Measurements from ENCODE around the gene SLC12A6.

DNA sequence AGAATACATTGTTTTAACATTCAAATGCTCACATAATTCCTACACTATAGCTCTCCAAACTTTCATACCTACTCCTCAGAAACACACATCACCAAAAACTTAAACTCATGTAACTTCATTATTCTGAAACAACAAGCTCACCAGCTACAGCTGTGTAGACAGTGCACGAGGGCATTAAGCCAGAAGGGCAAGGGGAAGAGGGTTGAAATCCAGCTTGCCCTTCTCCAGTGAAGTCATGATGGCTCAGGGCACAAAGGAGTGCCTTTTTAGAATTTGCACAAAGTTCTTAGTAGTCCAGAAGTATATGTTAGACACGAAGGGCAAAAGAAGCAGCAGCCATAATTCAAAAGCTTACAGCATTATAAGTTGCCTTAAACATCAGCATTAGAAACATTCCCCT lies 8.6 kb downstream of the SLC12A6 start:
- TF ChIP-seq, protein P1, sequence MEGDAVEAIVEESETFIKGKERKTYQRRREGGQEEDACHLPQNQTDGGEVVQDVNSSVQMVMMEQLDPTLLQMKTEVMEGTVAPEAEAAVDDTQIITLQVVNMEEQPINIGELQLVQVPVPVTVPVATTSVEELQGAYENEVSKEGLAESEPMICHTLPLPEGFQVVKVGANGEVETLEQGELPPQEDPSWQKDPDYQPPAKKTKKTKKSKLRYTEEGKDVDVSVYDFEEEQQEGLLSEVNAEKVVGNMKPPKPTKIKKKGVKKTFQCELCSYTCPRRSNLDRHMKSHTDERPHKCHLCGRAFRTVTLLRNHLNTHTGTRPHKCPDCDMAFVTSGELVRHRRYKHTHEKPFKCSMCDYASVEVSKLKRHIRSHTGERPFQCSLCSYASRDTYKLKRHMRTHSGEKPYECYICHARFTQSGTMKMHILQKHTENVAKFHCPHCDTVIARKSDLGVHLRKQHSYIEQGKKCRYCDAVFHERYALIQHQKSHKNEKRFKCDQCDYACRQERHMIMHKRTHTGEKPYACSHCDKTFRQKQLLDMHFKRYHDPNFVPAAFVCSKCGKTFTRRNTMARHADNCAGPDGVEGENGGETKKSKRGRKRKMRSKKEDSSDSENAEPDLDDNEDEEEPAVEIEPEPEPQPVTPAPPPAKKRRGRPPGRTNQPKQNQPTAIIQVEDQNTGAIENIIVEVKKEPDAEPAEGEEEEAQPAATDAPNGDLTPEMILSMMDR (IDR thresholded peaks at IDR 0.05), result no peak
- no peak for TF ChIP-seq POLR2A (IDR thresholded peaks at IDR 0.05)

All from heart left ventricle (tissue), 13 donors.